ENCODE results near the gene FGF22. TPM values are rescaled to one million over a fixed set of nuclear protein-coding genes. Genes with fewer than 3 reads are reported as not detected.

The FGF22 gene
- total and polyA plus RNA-seq, 2 experiments from 2014 or later, result 0.70 TPM; not detected in 1

DNA sequence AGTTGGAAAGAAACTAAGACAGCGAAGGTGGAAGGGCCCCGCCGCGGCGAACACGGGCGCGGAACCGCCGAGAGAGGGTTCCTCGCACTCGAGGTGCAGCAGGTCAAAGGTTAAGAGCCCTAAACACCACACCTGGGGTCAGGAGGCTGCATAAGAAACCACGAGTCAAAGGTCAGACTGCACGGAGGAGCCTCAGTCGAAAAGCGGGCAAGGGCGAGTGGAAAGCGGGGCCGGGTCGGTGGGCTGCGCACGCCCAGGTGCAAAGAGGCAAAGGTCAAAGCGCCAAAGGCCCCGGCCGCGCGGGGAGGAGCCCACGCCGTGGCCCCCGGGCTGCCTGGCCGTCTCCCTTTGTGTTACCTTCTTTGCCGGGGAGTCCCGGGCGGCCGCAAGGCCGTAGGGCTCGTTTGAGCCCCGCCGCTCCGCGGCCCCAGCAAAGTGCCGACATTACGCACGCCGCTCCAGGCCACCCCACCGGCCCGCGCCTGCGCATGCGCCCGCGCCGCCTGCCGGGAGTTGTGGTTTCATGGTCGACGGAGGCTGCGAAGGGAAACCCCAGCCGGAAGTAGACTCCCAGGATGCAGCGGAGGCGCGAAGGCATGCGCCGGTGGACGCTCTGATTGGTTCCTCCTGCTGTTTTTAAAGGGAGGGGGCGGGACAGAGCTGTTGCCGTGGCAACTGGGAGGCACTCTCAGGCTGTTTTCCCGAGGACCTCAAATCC is 6.5 kb upstream of the FGF22 start, which contains the start of gene POLRMT:
Gene POLRMT, minus strand, starts transcription at position 470 of the 718 bp plus-strand sequence. Its CDS starts 25 bp downstream, at position 445.
- H2AFZ ChIP-seq, result peak within 1 kb of the TSS; percentile 87
- H3K79me2 ChIP-seq, result peaks cover 40% of the 10 kb centered on the region
- H3K4me2 ChIP-seq, result peak within 1 kb of the TSS; percentile 97
- peak within 1 kb of the TSS; percentile 92 for H3K4me3 ChIP-seq
- WGBS (ENCODE audit: low lambda C conversion rate, missing lambda C conversion rate), result under 1% methylated on average over 56 of the region's 67 CpGs
- H3K9me3 ChIP-seq (ENCODE audit: low read depth), result no peaks in the 10 kb centered on the region
- no peak for TF ChIP-seq EZH2 (IDR thresholded peaks at IDR 0.05; ENCODE audit: borderline replicate concordance)
- DNase-seq (ENCODE audit: low spot score), result peak; percentile 99
- peak within 1 kb of the TSS; percentile 80 for H3K27ac ChIP-seq
- H3K36me3 ChIP-seq (replicated peaks; ENCODE audit: insufficient read depth, low read depth), result no peaks in the 10 kb centered on the region
- no peaks in the 10 kb centered on the region for H3K27me3 ChIP-seq
- H4K20me1 ChIP-seq (ENCODE audit: insufficient read depth, poor library complexity, severe bottlenecking), result no peaks in the 10 kb centered on the region
- no peaks in the 10 kb centered on the region for H3K9me2 ChIP-seq (replicated peaks; ENCODE audit: insufficient read depth)
- peaks cover 12% of the 10 kb centered on the region for H3K4me1 ChIP-seq (ENCODE audit: insufficient read depth)

DNA sequence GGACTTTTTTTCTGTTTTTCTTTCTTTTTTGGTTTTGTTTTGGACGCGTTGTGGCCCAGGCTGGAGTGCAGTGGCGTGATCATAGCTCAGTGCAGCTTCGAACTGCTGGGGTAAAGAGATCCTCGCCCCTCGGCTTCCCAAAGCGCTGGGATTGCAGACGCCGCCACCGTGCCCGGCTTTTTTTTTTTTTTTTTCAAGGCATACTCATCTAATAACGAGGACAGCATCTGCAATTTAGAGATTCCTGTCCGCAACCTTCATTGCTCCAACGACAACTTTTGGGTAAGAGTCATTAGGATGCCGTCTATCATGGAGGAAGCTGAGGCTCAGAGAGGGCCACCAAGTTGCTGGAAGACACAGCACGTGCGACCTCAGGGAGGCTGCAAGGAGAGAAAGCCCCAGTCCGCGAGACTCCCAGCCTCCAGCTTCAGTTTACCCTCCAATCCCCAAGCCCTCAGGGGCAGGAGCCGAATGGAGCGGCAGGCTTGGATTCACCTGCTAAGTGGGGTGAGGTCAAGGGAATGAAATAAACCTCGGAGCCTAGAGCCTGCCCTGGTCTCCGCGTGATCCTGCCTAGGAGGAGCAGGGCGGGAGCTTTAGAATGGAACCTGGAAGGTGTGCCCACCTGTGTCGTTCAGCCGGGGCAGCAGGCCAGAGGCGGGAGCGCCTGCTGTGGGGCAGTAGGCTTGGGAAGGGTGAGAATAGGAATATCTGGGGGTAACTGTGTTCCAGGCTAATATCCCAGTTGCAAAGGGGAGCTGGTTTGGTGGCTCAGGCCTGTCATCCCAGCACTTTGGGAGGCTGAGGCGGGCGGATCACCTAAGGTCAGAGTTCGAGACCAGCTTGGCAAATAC is 5.7 kb upstream of the FGF22 start:
- H3K27me3 ChIP-seq, result no peaks in the 10 kb centered on the region
- no peak for TF ChIP-seq EZH2phosphoT487 (IDR thresholded peaks at IDR 0.05; ENCODE audit: low read depth, severe bottlenecking, unreplicated experiment)
- TF ChIP-seq, protein P1, sequence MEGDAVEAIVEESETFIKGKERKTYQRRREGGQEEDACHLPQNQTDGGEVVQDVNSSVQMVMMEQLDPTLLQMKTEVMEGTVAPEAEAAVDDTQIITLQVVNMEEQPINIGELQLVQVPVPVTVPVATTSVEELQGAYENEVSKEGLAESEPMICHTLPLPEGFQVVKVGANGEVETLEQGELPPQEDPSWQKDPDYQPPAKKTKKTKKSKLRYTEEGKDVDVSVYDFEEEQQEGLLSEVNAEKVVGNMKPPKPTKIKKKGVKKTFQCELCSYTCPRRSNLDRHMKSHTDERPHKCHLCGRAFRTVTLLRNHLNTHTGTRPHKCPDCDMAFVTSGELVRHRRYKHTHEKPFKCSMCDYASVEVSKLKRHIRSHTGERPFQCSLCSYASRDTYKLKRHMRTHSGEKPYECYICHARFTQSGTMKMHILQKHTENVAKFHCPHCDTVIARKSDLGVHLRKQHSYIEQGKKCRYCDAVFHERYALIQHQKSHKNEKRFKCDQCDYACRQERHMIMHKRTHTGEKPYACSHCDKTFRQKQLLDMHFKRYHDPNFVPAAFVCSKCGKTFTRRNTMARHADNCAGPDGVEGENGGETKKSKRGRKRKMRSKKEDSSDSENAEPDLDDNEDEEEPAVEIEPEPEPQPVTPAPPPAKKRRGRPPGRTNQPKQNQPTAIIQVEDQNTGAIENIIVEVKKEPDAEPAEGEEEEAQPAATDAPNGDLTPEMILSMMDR (IDR thresholded peaks at IDR 0.05; ENCODE audit: poor library complexity), result no peak
- 30% methylated on average over 32 of the region's 32 CpGs for WGBS (ENCODE audit: low lambda C conversion rate, missing lambda C conversion rate)
- H3K9me2 ChIP-seq (replicated peaks; ENCODE audit: insufficient read depth), result no peaks in the 10 kb centered on the region
- H3K9me3 ChIP-seq (ENCODE audit: low read depth), result no peaks in the 10 kb centered on the region
- peaks cover 12% of the 10 kb centered on the region for H3K4me1 ChIP-seq (ENCODE audit: insufficient read depth)
- peak overlapping the region; percentile 70 for H3K4me3 ChIP-seq
- peak overlapping the region; percentile 87 for H2AFZ ChIP-seq
- peaks cover 32% of the 10 kb centered on the region for H3K79me2 ChIP-seq
- no peaks in the 10 kb centered on the region for H4K20me1 ChIP-seq (ENCODE audit: insufficient read depth, poor library complexity, severe bottlenecking)
- no peak for DNase-seq (ENCODE audit: low spot score)
- no peaks in the 10 kb centered on the region for H3K36me3 ChIP-seq (replicated peaks; ENCODE audit: insufficient read depth, low read depth)
- no peak overlapping the region for H3K27ac ChIP-seq
- H3K4me2 ChIP-seq, result peak overlapping the region; percentile 93

DNA sequence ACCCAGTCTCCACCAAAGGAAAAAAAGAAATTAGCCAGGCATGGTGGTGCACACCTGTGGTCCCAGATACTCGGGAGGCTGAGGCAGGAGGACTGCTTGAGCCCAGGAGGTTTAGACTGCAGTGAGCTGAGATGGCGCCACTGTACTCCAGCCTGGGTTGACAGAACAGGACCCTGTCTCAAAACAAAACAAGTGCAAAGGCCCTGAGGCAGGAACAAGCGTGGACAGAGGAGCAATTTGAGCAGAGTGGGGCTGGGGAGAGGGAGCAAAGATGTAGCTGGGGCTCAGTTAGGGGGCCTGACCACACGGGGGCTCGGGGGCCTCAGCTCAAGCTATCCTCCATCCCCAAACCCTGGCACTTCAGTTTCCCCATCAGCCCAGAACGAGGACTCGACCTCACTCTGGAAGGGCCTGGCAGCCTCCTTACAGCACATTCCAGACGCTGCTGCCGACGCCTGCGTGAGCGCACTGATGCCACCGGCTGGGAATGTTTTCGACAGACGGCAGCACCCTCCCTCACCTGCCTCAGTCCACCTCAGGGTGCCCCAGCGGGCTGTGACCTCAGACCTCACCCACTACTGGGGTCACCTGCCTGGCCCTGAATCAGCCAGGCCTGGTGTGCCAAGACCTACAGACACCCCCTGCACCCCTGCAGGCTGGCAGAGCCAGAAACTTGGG is 4.6 kb upstream of the FGF22 start:
- H3K4me1 ChIP-seq (ENCODE audit: insufficient read depth), result peaks cover 12% of the 10 kb centered on the region
- H2AFZ ChIP-seq, result no peak overlapping the region
- no peaks in the 10 kb centered on the region for H3K27me3 ChIP-seq
- DNase-seq (ENCODE audit: low spot score), result no peak
- WGBS (ENCODE audit: low lambda C conversion rate, missing lambda C conversion rate), result 99% methylated on average over 15 of the region's 16 CpGs
- H3K79me2 ChIP-seq, result peaks cover 30% of the 10 kb centered on the region
- no peaks in the 10 kb centered on the region for H4K20me1 ChIP-seq (ENCODE audit: insufficient read depth, poor library complexity, severe bottlenecking)
- H3K27ac ChIP-seq, result no peak overlapping the region
- H3K4me3 ChIP-seq, result no peak overlapping the region
- TF ChIP-seq EZH2phosphoT487 (IDR thresholded peaks at IDR 0.05; ENCODE audit: low read depth, severe bottlenecking, unreplicated experiment) (no peak), EZH2 (IDR thresholded peaks at IDR 0.05; ENCODE audit: borderline replicate concordance) (no peak)
- TF ChIP-seq, protein P1 (IDR thresholded peaks at IDR 0.05; ENCODE audit: poor library complexity), result no peak
- H3K9me3 ChIP-seq (ENCODE audit: low read depth), result no peaks in the 10 kb centered on the region
- no peaks in the 10 kb centered on the region for H3K9me2 ChIP-seq (replicated peaks; ENCODE audit: insufficient read depth)
- H3K4me2 ChIP-seq, result no peak overlapping the region
- H3K36me3 ChIP-seq (replicated peaks; ENCODE audit: insufficient read depth, low read depth), result no peaks in the 10 kb centered on the region
